HG03064 (cell line): ENCODE data around the gene TEKT2.

Experiments
- ATAC-seq: cut with Tn5 transposase; IDR thresholded peaks from one replicate; pipeline ENCODE4 v1.9.1; 2021; ENCODE audit warnings: low read depth; ENCODE audit not compliant: unreplicated experiment

TEKT2 gene

GRCh38 chr1:36087233-36088123, 3.6 kb downstream of the TEKT2 start:
- no peak for ATAC-seq

DNA sequence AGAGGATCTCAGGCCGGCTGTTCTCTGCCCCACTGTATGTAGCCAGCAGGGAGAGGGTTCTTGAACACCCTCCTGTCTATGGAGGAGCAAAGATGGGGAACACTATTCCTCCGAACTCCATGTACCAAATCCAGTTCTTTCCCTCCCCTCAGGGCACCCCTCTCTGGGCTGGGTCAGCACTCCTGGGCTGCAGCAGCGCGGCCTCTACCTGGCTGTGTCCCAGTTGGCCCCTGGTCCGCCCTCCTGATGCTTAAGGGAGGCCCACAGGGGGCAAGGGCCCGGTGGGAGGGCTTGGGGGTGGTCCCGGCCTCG, 4.3 kb downstream of the TEKT2 start:
- ATAC-seq, result no peak

- peak; percentile 57 for ATAC-seq
Observed at GRCh38 chr1:36088577-36089392, 4.9 kb downstream of the TEKT2 start, which contains the start of gene ADPRS. TSS of gene ADPRS (plus strand) at chr1:36088892. CDS start at chr1:36088905, 13 bp downstream.

DNA sequence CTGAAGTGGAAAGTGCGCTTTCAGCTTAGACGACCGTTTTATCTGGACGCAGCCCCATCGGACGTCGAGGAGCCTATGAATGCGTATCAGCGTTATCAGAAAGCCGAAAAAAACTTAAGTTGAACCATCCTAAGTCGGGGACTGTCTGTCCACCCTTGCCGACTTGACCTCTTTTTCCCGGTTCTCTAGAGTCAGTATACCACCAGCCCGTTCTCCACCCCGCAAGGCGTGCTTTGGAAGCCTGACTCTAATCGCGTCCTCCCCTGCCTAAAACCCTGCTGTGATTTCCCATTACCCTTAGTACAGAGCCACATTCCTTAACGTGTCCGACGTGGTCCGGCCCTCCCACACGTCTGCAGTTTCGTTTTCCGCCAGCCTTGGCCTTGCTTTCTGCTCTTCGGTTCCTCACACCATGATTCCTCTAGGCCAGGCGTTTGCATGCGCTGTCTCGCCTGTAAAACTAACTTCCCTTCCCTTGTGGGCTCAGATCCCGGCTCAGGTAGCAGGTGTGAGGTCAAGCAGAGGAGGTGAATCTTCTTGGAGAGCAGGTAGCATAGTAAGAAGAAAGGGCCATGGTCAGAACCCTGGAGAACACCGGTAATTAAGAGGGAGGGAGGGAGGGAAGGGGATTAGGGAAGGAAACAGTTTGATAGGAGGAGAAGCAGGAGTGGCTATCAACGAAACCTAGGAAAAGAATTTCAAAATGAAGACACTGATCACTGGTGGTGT, 5.7 kb downstream of the TEKT2 start:
- no peak for ATAC-seq

DNA sequence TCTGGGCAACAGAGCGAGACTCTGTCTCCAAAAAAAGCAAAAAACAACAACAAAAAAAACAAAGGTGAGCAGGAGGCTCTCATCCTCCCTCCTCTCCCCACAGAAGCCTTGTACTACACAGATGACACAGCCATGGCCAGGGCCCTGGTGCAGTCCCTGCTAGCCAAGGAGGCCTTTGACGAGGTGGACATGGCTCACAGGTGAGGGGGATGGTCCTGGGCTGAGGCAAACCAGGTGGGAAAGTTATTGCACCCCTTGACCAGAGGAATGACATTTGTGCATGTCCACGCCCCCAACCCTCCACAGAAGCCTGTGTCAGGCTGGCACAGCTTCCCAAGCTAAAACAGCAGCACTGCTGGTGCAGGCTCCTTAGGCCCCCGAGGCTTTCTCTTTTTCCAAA, 7.2 kb downstream of the TEKT2 start:
- no peak for ATAC-seq

DNA sequence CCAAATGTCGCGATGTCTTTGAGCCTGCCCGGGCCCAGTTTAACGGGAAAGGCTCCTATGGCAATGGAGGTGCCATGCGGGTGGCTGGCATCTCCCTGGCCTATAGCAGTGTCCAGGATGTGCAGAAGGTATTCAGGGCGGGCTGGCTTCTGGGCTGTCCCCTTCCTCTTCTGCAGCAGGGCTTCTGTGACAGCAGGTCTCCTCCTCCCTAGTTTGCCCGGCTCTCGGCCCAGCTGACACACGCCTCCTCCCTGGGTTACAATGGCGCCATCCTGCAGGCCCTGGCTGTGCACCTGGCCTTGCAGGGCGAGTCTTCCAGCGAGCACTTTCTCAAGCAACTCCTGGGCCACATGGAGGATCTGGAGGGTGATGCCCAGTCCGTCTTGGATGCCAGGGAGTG, 7.8 kb downstream of the TEKT2 start:
- ATAC-seq, result no peak

DNA sequence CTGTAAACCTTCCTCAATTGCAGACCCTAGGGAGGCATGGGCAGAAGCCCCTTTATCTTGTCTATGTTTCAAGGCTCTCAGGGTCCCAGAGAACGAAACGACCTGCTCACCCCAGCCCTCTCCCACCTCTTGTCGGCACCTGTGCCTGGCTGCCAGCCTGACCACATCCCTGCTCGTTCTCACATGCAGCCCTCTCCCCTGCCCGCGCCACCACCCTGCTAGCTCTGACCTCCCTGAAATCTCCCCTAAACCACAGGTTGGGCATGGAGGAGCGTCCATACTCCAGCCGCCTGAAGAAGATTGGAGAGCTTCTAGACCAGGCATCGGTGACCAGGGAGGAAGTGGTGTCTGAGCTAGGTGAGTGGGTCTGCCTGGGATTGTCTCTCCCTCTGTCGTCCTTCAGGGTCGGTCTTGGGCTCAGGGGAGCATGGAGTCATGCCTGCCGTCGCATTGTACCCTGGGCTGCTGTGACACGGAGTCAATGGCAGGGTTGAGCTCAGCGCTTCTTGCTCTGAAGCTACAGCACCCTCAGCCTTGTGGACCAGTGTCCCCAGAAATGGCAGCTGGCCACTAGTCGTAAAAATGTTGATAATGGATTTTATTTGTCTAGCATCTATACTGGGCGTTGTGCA, 8.4 kb downstream of the TEKT2 start:
- no peak for ATAC-seq

DNA sequence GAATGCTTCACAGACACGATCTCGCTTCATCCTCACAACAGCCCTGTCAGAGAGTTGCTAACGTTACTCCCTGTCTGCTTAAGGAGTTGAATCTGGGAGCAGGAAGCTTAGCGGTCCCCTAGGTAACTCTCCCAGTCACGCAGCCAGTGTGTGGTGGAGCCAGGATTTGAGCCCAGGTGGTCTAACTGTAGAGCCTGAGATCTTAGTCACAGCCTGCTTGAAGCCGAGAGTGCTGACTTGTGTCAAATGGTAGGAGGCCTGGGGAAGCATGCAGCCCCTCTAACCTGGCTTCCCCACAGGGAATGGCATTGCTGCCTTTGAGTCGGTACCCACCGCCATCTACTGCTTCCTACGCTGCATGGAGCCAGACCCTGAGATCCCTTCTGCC, 8.9 kb downstream of the TEKT2 start:
- no peak for ATAC-seq

DNA sequence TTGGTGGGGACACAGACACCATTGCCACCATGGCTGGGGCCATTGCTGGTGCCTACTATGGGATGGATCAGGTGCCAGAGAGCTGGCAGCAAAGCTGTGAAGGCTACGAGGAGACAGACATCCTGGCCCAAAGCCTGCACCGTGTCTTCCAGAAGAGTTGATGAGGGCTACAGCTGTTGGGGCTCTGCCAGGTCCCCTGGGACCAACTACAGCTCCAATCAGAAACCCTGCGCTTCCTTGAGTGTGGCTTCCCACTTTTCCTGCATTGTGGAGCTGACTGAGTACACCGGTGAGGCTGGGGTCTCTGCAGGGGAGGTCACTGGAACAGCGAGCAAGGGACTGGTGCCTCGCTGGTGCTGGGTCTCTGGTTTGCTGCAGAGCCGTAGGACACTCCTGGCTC, 9.3 kb downstream of the TEKT2 start:
- ATAC-seq, result no peak

- ATAC-seq, result no peak
Observed at GRCh38 chr1:36093929-36094328, 10.0 kb downstream of the TEKT2 start.

GRCh38 chr1:36094621-36095061, 10.7 kb downstream of the TEKT2 start:
- ATAC-seq, result no peak

- no peak for ATAC-seq
Observed at GRCh38 chr1:36095760-36096405, 12.0 kb downstream of the TEKT2 start.

DNA sequence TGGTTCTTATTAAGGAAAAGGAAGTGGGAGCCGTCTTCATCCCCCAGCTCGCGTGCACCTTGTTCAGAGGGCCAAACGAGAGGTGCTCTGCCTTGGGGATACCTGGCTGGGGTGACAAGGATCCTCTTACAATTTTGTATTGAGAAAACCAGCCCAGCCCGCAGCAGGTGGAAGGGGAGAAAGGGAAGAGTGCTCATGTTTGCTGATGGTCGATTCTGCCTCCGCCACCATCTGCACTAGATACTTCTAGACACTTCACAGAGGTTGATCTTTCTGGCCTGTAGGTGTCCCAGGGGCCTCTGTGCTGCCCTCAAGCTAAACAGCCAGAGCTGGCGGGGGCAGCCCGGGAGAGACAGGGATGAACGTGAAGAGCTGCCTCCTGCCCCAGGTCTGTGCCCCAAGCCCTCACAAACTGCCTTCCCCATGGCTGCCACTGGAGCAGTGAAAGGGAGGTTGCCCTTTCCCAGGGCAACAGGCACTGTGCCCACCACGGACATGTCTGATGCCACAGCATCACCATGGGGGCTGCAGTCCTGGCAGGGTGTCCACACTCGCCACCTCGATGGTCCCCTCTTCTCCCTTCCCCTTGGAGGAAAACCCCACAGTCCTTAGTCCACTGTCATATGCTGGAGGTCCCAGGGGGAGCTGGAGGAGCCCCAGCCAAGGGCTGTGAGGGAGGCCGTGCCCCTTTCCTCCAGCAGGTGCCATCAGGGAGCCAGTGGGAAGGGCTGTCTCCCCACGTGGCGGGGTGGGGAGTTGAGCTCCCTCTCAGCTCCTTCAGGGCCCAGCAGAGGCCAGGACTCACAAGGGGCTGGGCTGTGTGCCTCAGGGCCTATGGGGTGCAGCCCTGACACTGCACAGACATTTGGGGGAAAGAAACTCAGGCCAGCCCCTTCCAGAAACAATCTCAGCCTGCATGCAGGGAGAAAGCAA, 12.9 kb downstream of the TEKT2 start:
- ATAC-seq, result no peak

- ATAC-seq, result no peak
Observed at GRCh38 chr1:36097693-36098585, 14.0 kb downstream of the TEKT2 start.

GRCh38 chr1:36098650-36099365, 14.9 kb downstream of the TEKT2 start:
- ATAC-seq, result no peak

DNA sequence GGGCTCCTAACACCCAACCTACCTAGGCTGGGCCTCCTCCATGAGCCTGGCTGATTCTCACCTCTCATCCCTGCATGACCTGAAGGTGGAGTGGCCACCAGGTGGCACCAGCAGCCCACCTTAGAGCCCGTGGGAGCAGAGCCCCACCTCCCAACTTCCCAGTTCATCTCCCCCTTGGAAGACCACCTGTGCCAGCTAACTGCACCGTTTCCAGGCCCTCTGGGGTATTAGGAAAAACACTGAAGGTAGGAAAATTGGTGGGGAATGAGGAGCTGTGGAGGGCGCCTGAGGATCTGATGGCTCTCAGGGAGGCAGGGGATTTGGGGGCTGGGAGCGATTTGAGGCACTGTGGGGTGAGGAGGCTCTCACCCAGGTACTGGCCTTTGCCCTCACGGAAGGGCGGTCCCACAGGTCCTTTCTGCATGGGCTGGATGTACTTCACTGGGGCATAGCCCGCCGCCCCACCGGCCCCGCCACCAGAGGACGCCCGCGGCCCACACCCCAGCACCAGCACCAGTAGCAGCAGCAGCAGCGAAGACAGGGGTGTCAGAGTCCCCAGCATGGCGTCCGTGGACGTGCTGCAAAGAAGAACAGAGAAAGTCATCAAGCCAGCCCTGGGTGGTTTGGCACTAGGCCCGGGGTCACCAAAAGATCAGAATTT, 15.9 kb downstream of the TEKT2 start:
- no peak for ATAC-seq

DNA sequence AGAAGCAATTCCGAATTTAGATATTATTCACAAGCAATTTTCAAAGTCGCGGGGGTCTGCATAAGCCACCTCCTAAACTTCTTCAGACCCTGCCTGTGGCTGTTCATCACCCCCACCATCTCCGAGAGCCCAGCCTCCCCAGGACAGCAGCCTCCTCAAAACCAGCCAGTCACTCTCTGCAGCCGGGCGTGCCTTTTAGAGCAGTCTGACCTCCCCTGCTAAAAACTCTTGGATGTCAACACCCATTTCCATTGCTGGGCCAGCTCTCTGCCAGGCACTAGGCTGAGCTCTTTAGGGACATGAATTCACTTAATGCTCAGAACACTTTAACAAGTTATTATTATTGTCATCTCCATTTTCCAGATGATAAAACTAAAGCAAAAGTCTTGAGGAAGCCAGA, 16.5 kb downstream of the TEKT2 start:
- no peak for ATAC-seq
